22Rv1 (cell line): ENCODE measurements around the gene GAPT.

Experiments used
- ZFX ChIP-seq: fragments of 450-650 bp; IDR thresholded peaks from 2 replicates; pipeline ENCODE4 v1.6.1; 2017; ENCODE audit warnings: antibody characterized with exemption, borderline replicate concordance
- TF ChIP-seq, protein P1 (sequence below): fragments of 450-650 bp; IDR thresholded peaks from 2 replicates; pipeline ENCODE4 v1.5.1; 2017; ENCODE audit warnings: mild to moderate bottlenecking

DNA sequence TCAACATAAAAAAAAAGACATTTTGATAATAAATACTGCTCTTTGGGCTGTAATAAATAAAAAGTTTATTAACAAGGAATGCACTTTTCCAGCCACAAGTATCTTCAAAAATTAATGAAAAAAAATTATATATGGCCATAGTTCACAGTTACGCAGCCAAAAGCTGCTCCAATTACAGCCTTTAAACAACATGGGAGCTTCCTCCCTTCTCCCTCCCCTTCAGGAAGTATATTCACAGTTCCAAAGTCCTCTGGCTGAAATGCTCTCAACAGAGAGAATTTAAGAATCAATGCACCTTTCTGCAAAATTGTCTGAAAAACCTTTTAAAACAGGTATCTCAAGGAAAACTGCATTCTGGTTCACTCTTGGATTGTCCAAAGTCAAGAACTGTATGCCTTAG is 37.2 kb upstream of the GAPT start:
- TF ChIP-seq, protein P1, sequence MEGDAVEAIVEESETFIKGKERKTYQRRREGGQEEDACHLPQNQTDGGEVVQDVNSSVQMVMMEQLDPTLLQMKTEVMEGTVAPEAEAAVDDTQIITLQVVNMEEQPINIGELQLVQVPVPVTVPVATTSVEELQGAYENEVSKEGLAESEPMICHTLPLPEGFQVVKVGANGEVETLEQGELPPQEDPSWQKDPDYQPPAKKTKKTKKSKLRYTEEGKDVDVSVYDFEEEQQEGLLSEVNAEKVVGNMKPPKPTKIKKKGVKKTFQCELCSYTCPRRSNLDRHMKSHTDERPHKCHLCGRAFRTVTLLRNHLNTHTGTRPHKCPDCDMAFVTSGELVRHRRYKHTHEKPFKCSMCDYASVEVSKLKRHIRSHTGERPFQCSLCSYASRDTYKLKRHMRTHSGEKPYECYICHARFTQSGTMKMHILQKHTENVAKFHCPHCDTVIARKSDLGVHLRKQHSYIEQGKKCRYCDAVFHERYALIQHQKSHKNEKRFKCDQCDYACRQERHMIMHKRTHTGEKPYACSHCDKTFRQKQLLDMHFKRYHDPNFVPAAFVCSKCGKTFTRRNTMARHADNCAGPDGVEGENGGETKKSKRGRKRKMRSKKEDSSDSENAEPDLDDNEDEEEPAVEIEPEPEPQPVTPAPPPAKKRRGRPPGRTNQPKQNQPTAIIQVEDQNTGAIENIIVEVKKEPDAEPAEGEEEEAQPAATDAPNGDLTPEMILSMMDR, result no peak
- no peak for TF ChIP-seq ZFX
